Heart left ventricle (tissue), 16 donors: ENCODE measurements around the gene C2orf92. TPM values are rescaled to one million over a fixed set of nuclear protein-coding genes. Genes with fewer than 3 reads are reported as not detected.

Source experiments
- ATAC-seq, 4 donors: fragments of 200-7000 bp; cut with Tn5 transposase; one replicate each; pipeline ENCODE4 v1.9.1; 2020 to 2022; ENCODE audit warnings: moderate library complexity in 4 of 4, mild to moderate bottlenecking in 3 of 4, moderate number of reproducible peaks in 1 of 4
- DNase-seq, 5 donors: peaks; one replicate each; pipeline ENCODE4 v3.0.0-alpha.2; 2020
- H3K27ac ChIP-seq, 12 donors: fragments of 200-600 bp; sonication (generic) in 4 of 12; one replicate each; pipeline versions ENCODE4 v1.5.0 to v1.8.0; 2016 to 2022; ENCODE audit warnings: mild to moderate bottlenecking in 2 of 12
- H3K27me3 ChIP-seq, 9 donors: fragments of 200-600 bp; sonication (generic) in 2 of 9; one replicate each; pipeline versions ENCODE4 v1.5.1 to v1.8.0; 2016 to 2022; ENCODE audit warnings: mild to moderate bottlenecking in 3 of 9
- H3K36me3 ChIP-seq, 9 donors: fragments of 200-600 bp; sonication (generic) in 2 of 9; one replicate each; pipeline versions ENCODE4 v1.5.0 to v1.8.0; 2018 to 2022; ENCODE audit warnings: mild to moderate bottlenecking in 2 of 9
- H3K4me1 ChIP-seq, 12 donors: fragments of 200-600 bp; sonication (generic) in 4 of 12; one replicate each; pipeline versions ENCODE4 v1.5.0 to v1.8.0; 2016 to 2022; ENCODE audit warnings: mild to moderate bottlenecking in 3 of 12
- H3K4me3 ChIP-seq, 12 donors: fragments of 200-600 bp; sonication (generic) in 4 of 12; one replicate each; pipeline versions ENCODE4 v1.5.0 to v1.8.0; 2017 to 2022; ENCODE audit warnings: mild to moderate bottlenecking in 9 of 12, moderate library complexity in 4 of 12
- H3K9me3 ChIP-seq, 12 donors: fragments of 200-600 bp; sonication (generic) in 4 of 12; one replicate each; pipeline versions ENCODE4 v1.5.0 to v1.8.0; 2016 to 2022; ENCODE audit warnings: mild to moderate bottlenecking in 1 of 12
- CTCF ChIP-seq, 12 donors: fragments of 200-600 bp; sonication (generic) in 4 of 12; IDR thresholded peaks; one replicate each; pipeline versions ENCODE4 v1.5.0 to v1.8.0; 2018 to 2022; ENCODE audit warnings: antibody characterized with exemption in 12 of 12, mild to moderate bottlenecking in 5 of 12
- POLR2A ChIP-seq, 2 donors: fragments of 450-650 bp; IDR thresholded peaks; one replicate each; pipeline ENCODE4 v1.6.1; 2017; ENCODE audit warnings: antibody characterized with exemption in 2 of 2, mild to moderate bottlenecking in 2 of 2, moderate library complexity in 2 of 2
- WGBS, 4 donors: extraction: QIAGEN DNeasy Blood & Tissue Kit in 2 of 4; methylation state at CpG; one replicate each; pipeline versions ENCODE4 v1.1.5 to v1.1.7; 2013 to 2018; 5-methylcytosine and 5-hydroxymethylcytosine counted together
- intact Hi-C, 10 donors: fragments of 100-400 bp; cut with DNase I; formaldehyde crosslinking; loops; one replicate each; pipeline versions ENCODE4 v1.11.1 to v1.14.2; 2022
- polyA plus RNA-seq, 2 donors: library from polyadenylated mRNA; stranded (reverse); fragments of 200-250 nt; gene quantifications; one replicate each; pipeline ENCODE4 v1.2.3, GENCODE V29; 2013
- total RNA-seq, 9 donors: library from RNA; depleted of rRNA in 2 of 9; stranded (reverse); fragments of >200 nt in 2 of 9; fragmentation: NEBNext Ultra II Directional in 3 of 9; extraction: Animal tissue kit (Norgen Biotek cat#: 25700) in 3 of 9; gene quantifications; one replicate each; pipeline versions ENCODE4 v1.1.0 to v1.2.4, GENCODE V29; 2016 to 2023
- donor health status: ischemic (EF 13 %, LVEDD 7.1; RV severe dilation, severe dysfunction).
- donor health status: healthy with polysubstance abuse.
- donor health status: DM: no; HTN: yes; CAD: no.
- donor health status: DM: no; HTN: no; CAD: no.
- donor health status: ischemic (EF 25% LVEDD 6.9; RV normal size, moderate dysfunction).
- donor health status: ischemic (EF 25% LVEDD 5.7; RV mildly dilated, moderate dysfunction).
- donor health status: healthy.
- donor health status: DM: yes; HTN: yes; CAD: no.
- donor health status: ischemic (EF 35%, LVEDD 5.7; RV mildly dilated, moderate dysfunction).
- donor health status: nonischemic (EF 11% LVEDD 7.7; RV severe dilation, severe dysfunction).
- donor health status: DM: yes; HTN: yes; CAD: no.
- donor health status: PGD.
- donor health status: ischemic (EF 29% LVEDD 5.4; RV normal size, mild dysfunction).
- donor health status: nonischemic (EF 23%, LVEDD 6.1; RV moderate dilation, normal function).

C2orf92 gene
- total and polyA plus RNA-seq, 11 donors = 0.89 to 11.0 (median 2.4) TPM

- Histone ChIP-seq H3K4me1 (peaks cover 0 to 19% (median 9%) of the 10 kb centered on the region in 12 donors), H3K27me3 (no peaks in the 10 kb centered on the region), H3K27ac (peak overlapping the region in 1 of 12 donors; percentile 15), H3K9me3 (peaks cover 0 to 16% (median 1%) of the 10 kb centered on the region in 12 donors), H3K4me3 (no peak overlapping the region), H3K36me3 (peaks cover 0 to 71% (median 41%) of the 10 kb centered on the region in 9 donors)
- TF ChIP-seq CTCF (IDR thresholded peaks at IDR 0.05) = no peak
- TF ChIP-seq POLR2A (IDR thresholded peaks at IDR 0.05) = no peak
- ATAC-seq = no peak
- intact Hi-C loops = no loop called here
- no peak for DNase-seq
- 72 to 78% (median 75%) methylated on average over 4 of the region's 4 CpGs for WGBS, 4 donors
Observed at GRCh38 chr2:97651114-97651513, 18.4 kb upstream of the C2orf92 start.

GRCh38 chr2:97653473-97653872 is 16.0 kb upstream of the C2orf92 start:
- Histone ChIP-seq H3K4me3 (no peak overlapping the region), H3K4me1 (no peaks in the 10 kb centered on the region), H3K27ac (no peak overlapping the region), H3K27me3 (no peaks in the 10 kb centered on the region), H3K36me3 (peaks cover 0 to 79% (median 50%) of the 10 kb centered on the region in 9 donors), H3K9me3 (peaks cover 0 to 16% (median 1%) of the 10 kb centered on the region in 12 donors)
- ATAC-seq = no peak
- DNase-seq = no peak
- intact Hi-C loops = no loop called here
- no peak for TF ChIP-seq CTCF (IDR thresholded peaks at IDR 0.05)
- no peak for TF ChIP-seq POLR2A (IDR thresholded peaks at IDR 0.05)
- 94 to 99% (median 99%) methylated on average over 2 of the region's 2 CpGs for WGBS, 4 donors

GRCh38 chr2:97653874-97654273 is 15.6 kb upstream of the C2orf92 start:
- peaks cover 0 to 16% (median 1%) of the 10 kb centered on the region in 12 donors for H3K9me3 ChIP-seq
- peaks cover 0 to 79% (median 50%) of the 10 kb centered on the region in 9 donors for H3K36me3 ChIP-seq
- no peaks in the 10 kb centered on the region for H3K4me1 ChIP-seq
- intact Hi-C loops = no loop called here
- 93 to 96% (median 94%) methylated on average over 1 of the region's 1 CpG for WGBS, 4 donors
- H3K27me3 ChIP-seq = no peaks in the 10 kb centered on the region
- ATAC-seq = no peak
- DNase-seq = no peak
- no peak overlapping the region for H3K4me3 ChIP-seq
- TF ChIP-seq CTCF (IDR thresholded peaks at IDR 0.05) = no peak
- TF ChIP-seq POLR2A (IDR thresholded peaks at IDR 0.05) = no peak
- H3K27ac ChIP-seq = no peak overlapping the region

- H3K4me1 ChIP-seq = no peaks in the 10 kb centered on the region
- no peak overlapping the region for H3K4me3 ChIP-seq
- intact Hi-C loops = no loop called here
- peaks cover 0 to 16% (median 1%) of the 10 kb centered on the region in 12 donors for H3K9me3 ChIP-seq
- H3K27ac ChIP-seq = no peak overlapping the region
- no peak for DNase-seq
- H3K36me3 ChIP-seq = peaks cover 0 to 79% (median 50%) of the 10 kb centered on the region in 9 donors
- 90 to 94% (median 92%) methylated on average over 5 of the region's 5 CpGs for WGBS, 4 donors
- ATAC-seq = no peak
- no peak for TF ChIP-seq CTCF (IDR thresholded peaks at IDR 0.05)
- TF ChIP-seq POLR2A (IDR thresholded peaks at IDR 0.05) = no peak
- no peaks in the 10 kb centered on the region for H3K27me3 ChIP-seq
Observed at GRCh38 chr2:97654309-97654708, 15.2 kb upstream of the C2orf92 start.
